Glutamatergic neuron (in vitro differentiated cells): ENCODE data around the gene DDX46. TPM values are rescaled to one million over a fixed set of nuclear protein-coding genes. Genes with fewer than 3 reads are reported as not detected.
"Not testable (repeated sequence)": the region's sequence is repeated elsewhere in the genome, so short reads cannot be mapped to it uniquely, and the experiment has no call there.

Experiments used
- DNase-seq: peaks from one replicate; pipeline ENCODE4 v3.0.0; 2022
- H3K27ac Mint-ChIP-seq: one replicate; pipeline ENCODE4 v1.8.0; 2020; ENCODE audit warnings: mild to moderate bottlenecking, mixed read lengths, inconsistent platforms; ENCODE audit not compliant: unreplicated experiment
- H3K27me3 Mint-ChIP-seq: one replicate; pipeline ENCODE4 v1.8.0; 2020; ENCODE audit warnings: mild to moderate bottlenecking, moderate library complexity, mixed read lengths, inconsistent platforms; ENCODE audit not compliant: unreplicated experiment
- H3K36me3 Mint-ChIP-seq: one replicate; pipeline ENCODE4 v1.8.0; 2020; ENCODE audit warnings: mild to moderate bottlenecking, mixed read lengths, inconsistent platforms; ENCODE audit not compliant: unreplicated experiment
- H3K4me1 Mint-ChIP-seq: one replicate; pipeline ENCODE4 v1.8.0; 2020; ENCODE audit warnings: mild to moderate bottlenecking, low read depth, mixed read lengths, inconsistent platforms; ENCODE audit not compliant: unreplicated experiment
- H3K4me3 Mint-ChIP-seq: one replicate; pipeline ENCODE4 v1.8.0; 2020; ENCODE audit warnings: mild to moderate bottlenecking, mixed read lengths, inconsistent platforms; ENCODE audit not compliant: unreplicated experiment
- H3K9me3 Mint-ChIP-seq: one replicate; pipeline ENCODE4 v1.8.0; 2020; ENCODE audit warnings: mild to moderate bottlenecking, moderate library complexity, mixed read lengths, inconsistent platforms; ENCODE audit not compliant: unreplicated experiment
- total RNA-seq: library from RNA; stranded (reverse); fragmentation: NEBNext Ultra II Directional; extraction: Animal tissue kit (Norgen Biotek cat#: 25700); gene quantifications from one replicate; pipeline ENCODE4 v1.2.1, GENCODE V29; 2021; ENCODE audit not compliant: unreplicated experiment
- TF ChIP-seq, protein P1 (sequence below): fragments of 200-600 bp; sonication (generic); IDR thresholded peaks from one replicate; pipeline ENCODE4 v1.5.0; 2021; ENCODE audit not compliant: partially characterized antibody, unreplicated experiment

The DDX46 gene
- total RNA-seq, 1 donor from 2014 or later = 53.3 TPM

DNA sequence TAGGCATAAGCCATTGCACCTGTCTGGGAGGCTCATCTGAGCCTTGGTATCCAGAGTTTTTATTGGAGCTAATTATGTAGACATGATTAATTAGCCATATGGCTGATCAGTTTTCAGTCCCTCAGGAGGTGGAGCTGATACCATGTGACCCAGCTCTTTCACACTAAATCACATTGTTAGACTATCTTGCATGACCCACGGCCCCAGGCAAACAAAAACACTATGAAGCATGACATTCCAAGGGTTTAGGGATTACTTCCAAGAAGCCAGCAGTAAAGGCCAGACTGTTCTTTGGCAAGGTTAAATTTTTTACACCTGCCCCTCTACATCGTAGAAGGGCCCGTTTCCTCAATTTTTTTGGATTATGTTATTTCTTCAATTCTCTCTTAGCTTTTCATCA is 82.2 kb downstream of the DDX46 start:
- no peaks in the 10 kb centered on the region for H3K36me3 Mint-ChIP-seq
- TF ChIP-seq, protein P1, sequence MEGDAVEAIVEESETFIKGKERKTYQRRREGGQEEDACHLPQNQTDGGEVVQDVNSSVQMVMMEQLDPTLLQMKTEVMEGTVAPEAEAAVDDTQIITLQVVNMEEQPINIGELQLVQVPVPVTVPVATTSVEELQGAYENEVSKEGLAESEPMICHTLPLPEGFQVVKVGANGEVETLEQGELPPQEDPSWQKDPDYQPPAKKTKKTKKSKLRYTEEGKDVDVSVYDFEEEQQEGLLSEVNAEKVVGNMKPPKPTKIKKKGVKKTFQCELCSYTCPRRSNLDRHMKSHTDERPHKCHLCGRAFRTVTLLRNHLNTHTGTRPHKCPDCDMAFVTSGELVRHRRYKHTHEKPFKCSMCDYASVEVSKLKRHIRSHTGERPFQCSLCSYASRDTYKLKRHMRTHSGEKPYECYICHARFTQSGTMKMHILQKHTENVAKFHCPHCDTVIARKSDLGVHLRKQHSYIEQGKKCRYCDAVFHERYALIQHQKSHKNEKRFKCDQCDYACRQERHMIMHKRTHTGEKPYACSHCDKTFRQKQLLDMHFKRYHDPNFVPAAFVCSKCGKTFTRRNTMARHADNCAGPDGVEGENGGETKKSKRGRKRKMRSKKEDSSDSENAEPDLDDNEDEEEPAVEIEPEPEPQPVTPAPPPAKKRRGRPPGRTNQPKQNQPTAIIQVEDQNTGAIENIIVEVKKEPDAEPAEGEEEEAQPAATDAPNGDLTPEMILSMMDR = no peak
- H3K9me3 Mint-ChIP-seq = no peaks in the 10 kb centered on the region
- H3K4me3 Mint-ChIP-seq = no peak overlapping the region
- no peak for DNase-seq
- peaks cover 3% of the 10 kb centered on the region for H3K27me3 Mint-ChIP-seq
- H3K4me1 Mint-ChIP-seq = peaks cover 5% of the 10 kb centered on the region
- H3K27ac Mint-ChIP-seq = no peak overlapping the region

DNA sequence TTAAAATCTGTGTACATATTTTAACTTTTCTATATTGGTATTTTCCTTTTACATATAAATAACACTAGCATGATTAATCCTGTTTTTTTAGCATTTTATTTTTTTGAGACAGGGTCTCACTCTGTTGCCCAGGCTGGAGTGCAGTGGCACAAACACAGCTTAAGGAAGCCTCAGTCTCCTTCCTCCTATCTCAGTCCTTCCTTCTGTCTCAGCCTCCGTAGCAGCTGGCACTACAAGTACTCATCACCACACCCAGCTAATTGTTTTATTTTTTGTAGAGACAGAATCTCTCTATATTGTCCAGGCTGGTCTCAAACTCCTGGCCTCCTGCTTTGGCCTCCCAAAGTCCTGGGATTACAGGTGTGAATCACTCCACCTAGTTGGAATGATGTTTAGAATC is 85.7 kb downstream of the DDX46 start:
- TF ChIP-seq, protein P1 = no peak
- peaks cover 6% of the 10 kb centered on the region for H3K27me3 Mint-ChIP-seq
- peaks cover 6% of the 10 kb centered on the region for H3K4me1 Mint-ChIP-seq
- H3K27ac Mint-ChIP-seq = no peak overlapping the region
- DNase-seq = no peak
- peaks cover 6% of the 10 kb centered on the region for H3K9me3 Mint-ChIP-seq
- peaks cover 5% of the 10 kb centered on the region for H3K36me3 Mint-ChIP-seq
- no peak overlapping the region for H3K4me3 Mint-ChIP-seq

DNA sequence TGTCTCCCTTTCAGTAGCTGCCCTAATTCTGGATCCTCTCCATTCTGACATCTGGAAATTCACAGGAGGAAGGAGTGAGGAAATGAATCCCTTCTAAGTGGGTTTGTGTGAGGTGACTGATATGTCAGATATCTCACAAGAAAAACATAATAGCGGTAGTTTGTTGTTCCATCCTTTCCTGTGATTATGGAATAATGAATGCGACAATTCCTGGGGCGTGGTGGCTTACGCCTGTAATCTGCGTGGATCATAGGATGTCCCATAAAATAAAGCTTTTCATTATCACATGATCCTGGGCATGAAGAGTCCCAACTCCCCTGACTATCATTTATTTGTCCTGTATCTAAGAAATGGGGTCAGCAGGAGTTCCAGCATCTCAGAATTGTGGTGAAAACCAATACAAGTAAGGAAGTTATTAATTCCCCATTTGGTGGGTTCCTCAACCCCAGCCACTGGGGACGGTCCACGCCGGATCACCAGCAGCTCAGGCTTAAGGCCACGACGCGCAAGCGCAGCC is 86.8 kb downstream of the DDX46 start:
- DNase-seq = no peak
- Mint-ChIP-seq H3K27me3 (peaks cover 6% of the 10 kb centered on the region), H3K4me1 (peaks cover 6% of the 10 kb centered on the region), H3K4me3 (peak overlapping the region; percentile 85), H3K27ac (peak overlapping the region; percentile 88), H3K9me3 (peaks cover 6% of the 10 kb centered on the region), H3K36me3 (peaks cover 5% of the 10 kb centered on the region)
- TF ChIP-seq, protein P1 = no peak

DNA sequence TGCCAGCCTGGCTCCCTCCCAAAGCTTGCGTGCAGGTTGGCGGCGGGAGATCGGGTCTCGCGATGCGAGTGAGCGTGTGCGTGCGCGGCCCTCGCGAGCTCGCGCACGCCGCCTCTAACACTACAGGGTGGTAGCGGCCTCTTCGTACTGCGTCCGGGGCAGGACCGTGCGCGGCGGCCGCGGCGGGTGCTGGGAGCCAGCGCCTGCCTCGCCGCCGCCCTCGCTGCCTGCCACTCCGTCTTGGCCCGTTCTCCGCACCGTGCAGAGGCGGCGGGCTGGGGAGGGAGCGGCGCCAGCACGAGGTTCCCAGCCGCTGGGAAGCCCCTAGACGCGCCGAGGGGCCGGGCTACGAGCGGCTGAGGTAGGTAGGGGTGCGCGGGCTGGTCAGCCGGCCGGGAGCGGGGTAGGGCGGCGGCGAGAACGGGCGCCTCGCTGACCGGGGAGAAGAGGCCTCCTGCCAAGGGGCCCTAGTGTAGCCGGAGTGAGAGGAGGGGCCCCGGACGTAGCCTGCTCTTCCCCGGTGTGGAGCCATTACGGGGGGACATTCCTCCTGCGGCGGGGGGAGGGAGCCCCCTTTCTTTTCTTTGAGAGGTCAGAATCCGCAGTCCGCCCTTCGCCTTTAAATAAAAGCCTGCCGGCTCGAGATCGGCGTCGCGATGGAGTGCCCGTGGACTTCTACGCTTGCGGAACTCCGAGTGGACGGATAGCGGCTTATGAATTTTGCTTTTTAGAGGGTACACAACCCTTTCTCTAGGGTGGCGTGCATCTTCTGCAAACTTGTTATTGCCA is 87.5 kb downstream of the DDX46 start, which contains the start of gene C5orf24:
Gene C5orf24 (plus strand): TSS at position 117 of the 789 bp plus-strand sequence. CDS start 8,933 bp downstream, outside the sequence.
- peaks cover 6% of the 10 kb centered on the region for H3K27me3 Mint-ChIP-seq
- peaks cover 6% of the 10 kb centered on the region for H3K4me1 Mint-ChIP-seq
- peak; percentile 91 for DNase-seq
- TF ChIP-seq, protein P1 = no peak
- H3K4me3 Mint-ChIP-seq = peak within 1 kb of the TSS; percentile 97
- H3K9me3 Mint-ChIP-seq = peaks cover 6% of the 10 kb centered on the region
- peaks cover 5% of the 10 kb centered on the region for H3K36me3 Mint-ChIP-seq
- H3K27ac Mint-ChIP-seq = peak within 1 kb of the TSS; percentile 94

DNA sequence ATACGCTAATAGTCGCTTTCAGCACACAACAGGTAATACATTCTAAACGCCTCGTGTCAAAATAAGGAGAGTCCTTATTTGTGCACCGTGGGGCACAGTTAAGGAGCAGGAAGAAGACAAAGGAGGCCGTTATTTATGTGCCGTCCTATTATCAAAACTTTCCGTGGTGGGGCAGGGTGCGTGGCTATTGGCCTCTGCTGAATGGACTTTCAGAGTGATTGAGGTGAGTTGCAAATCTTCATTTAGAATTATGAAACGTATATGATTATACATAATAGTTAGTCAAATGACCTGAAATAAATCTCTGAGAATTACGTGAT is 88.0 kb downstream of the DDX46 start:
- H3K9me3 Mint-ChIP-seq = peaks cover 6% of the 10 kb centered on the region
- no peak for DNase-seq
- peak overlapping the region; percentile 94 for H3K27ac Mint-ChIP-seq
- H3K36me3 Mint-ChIP-seq = peaks cover 5% of the 10 kb centered on the region
- peaks cover 9% of the 10 kb centered on the region for H3K4me1 Mint-ChIP-seq
- H3K4me3 Mint-ChIP-seq = peak overlapping the region; percentile 97
- TF ChIP-seq, protein P1 = no peak
- H3K27me3 Mint-ChIP-seq = peaks cover 6% of the 10 kb centered on the region

DNA sequence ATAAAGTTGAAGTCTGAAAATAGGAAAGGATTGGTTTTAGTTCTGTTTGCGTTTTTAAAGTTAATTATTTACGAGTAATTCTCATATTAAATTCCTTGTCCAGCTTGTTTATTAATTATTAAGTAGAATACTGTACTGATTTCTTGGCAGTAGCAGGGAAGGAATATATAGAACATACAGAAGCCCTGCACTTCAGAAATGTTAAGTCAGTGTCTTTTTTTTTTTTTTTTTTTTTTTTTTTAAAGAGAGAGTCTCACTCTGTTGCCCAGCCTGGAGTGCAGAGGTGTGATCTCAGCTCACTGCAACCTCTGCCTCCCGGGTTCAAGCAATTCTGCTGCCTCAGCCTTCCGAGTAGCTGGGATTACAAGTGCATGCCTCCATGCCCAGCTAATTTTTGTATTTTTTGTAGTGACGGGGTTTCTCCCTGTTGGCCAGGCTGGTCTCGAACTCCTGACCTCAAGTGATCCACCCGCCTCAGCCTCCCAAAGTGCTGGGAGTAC is 90.9 kb downstream of the DDX46 start:
- not testable (repeated sequence) for H3K9me3 Mint-ChIP-seq, DNase-seq, H3K27me3 Mint-ChIP-seq, H3K27ac Mint-ChIP-seq, H3K4me1 Mint-ChIP-seq, H3K36me3 Mint-ChIP-seq, H3K4me3 Mint-ChIP-seq
